NCI-H2227 treated with DMSO at 0.1 percent for 48 hours (cell line): Measurements from ENCODE around the gene ECE1.
A peak's percentile ranks its signal among the peaks of the same experiment; 100 is the strongest.
"Not testable (repeated sequence)": the region's sequence is repeated elsewhere in the genome, so short reads cannot be mapped to it uniquely, and the experiment has no call there.

ENCODE experiments used
- DNase-seq: peaks from one replicate; lab custom pipeline; 2025; lab: John Stamatoyannopoulos, UW

Gene ECE1

GRCh38 chr1:21219674-21220073 is 70.6 kb downstream of the ECE1 start:
- DNase-seq: no peak

- DNase-seq: no peak
Measured at GRCh38 chr1:21217812-21218596, 72.3 kb downstream of the ECE1 start.

- DNase-seq: no peak
Measured at GRCh38 chr1:21216835-21217811, 73.1 kb downstream of the ECE1 start.

GRCh38 chr1:21212126-21212525 is 78.1 kb downstream of the ECE1 start:
- DNase-seq: no peak

- not testable (repeated sequence) for DNase-seq
Measured at GRCh38 chr1:21208137-21208700, 82.0 kb downstream of the ECE1 start.

GRCh38 chr1:21206117-21206516 is 84.1 kb downstream of the ECE1 start:
- peak; percentile 23 for DNase-seq

- DNase-seq: no peak
Measured at GRCh38 chr1:21205416-21205815, 84.8 kb downstream of the ECE1 start.

GRCh38 chr1:21201650-21202049 is 88.6 kb downstream of the ECE1 start:
- no peak for DNase-seq

- DNase-seq: not testable (repeated sequence)
Measured at GRCh38 chr1:21201238-21201637, 89.0 kb downstream of the ECE1 start.

- DNase-seq: no peak
Measured at GRCh38 chr1:21200767-21201166, 89.5 kb downstream of the ECE1 start.

- DNase-seq: no peak
Measured at GRCh38 chr1:21198929-21199328, 91.3 kb downstream of the ECE1 start.

GRCh38 chr1:21192871-21193270 is 97.4 kb downstream of the ECE1 start:
- DNase-seq: no peak

- no peak for DNase-seq
Measured at GRCh38 chr1:21192284-21192683, 98.0 kb downstream of the ECE1 start.

GRCh38 chr1:21190771-21191170 is 99.5 kb downstream of the ECE1 start:
- DNase-seq: not testable (repeated sequence)

- no peak for DNase-seq
Measured at GRCh38 chr1:21189906-21190500, 100.3 kb downstream of the ECE1 start.

GRCh38 chr1:21189421-21189820 is 100.8 kb downstream of the ECE1 start:
- DNase-seq: no peak

GRCh38 chr1:21188235-21188634 is 102.0 kb downstream of the ECE1 start:
- DNase-seq: no peak

- DNase-seq: no peak
Measured at GRCh38 chr1:21185221-21185731, 105.0 kb downstream of the ECE1 start.

- no peak for DNase-seq
Measured at GRCh38 chr1:21184276-21184675, 106.0 kb downstream of the ECE1 start.

- no peak for DNase-seq
Measured at GRCh38 chr1:21182181-21182731, 108.0 kb downstream of the ECE1 start.

- not testable (repeated sequence) for DNase-seq
Measured at GRCh38 chr1:21178271-21178670, 112.0 kb downstream of the ECE1 start.
